SK-N-MC (cell line): ENCODE measurements around the gene TMEM135.
"Not testable (repeated sequence)": the region's sequence is repeated elsewhere in the genome, so short reads cannot be mapped to it uniquely, and the experiment has no call there.

Experiments
- DNase-seq: peaks from one replicate; pipeline ENCODE4 v3.0.0-alpha.2; 2011; ENCODE audit warnings: low read depth, low spot score
- H3K27ac ChIP-seq: fragments of 200-600 bp; sonication (generic); 2 replicates; pipeline ENCODE4 v1.5.1; 2016; ENCODE audit warnings: mixed run types
- H3K36me3 ChIP-seq: fragments of 200-600 bp; sonication (generic); 2 replicates; pipeline ENCODE4 v1.6.1; 2017; ENCODE audit warnings: antibody characterized with exemption, low read length, mixed read lengths; ENCODE audit not compliant: insufficient read depth
- H3K4me3 ChIP-seq: fragments of 200-600 bp; sonication (generic); 2 replicates; pipeline ENCODE4 v1.5.1; 2016
- H3K9ac ChIP-seq: fragments of 200-600 bp; sonication (generic); 2 replicates; pipeline ENCODE4 v1.8.0; 2017; ENCODE audit warnings: mixed run types, mixed read lengths; ENCODE audit not compliant: insufficient read length
- H3K9me3 ChIP-seq: fragments of 200-600 bp; sonication (generic); 2 replicates; pipeline ENCODE4 v1.6.1; 2017; ENCODE audit warnings: low read depth, mild to moderate bottlenecking, antibody characterized with exemption, low read length, moderate library complexity, mixed read lengths
- EZH2 ChIP-seq: fragments of 200-600 bp; sonication (generic); IDR thresholded peaks from one replicate; pipeline ENCODE4 v1.6.1; 2017; ENCODE audit warnings: antibody characterized with exemption
- FOXP2 ChIP-seq: optimal IDR thresholded peaks from 2 replicates; pipeline ENCODE3; 2011; ENCODE audit warnings: mild to moderate bottlenecking, moderate library complexity; ENCODE audit not compliant: insufficient read depth; ENCODE audit errors: extremely low read length, control extremely low read depth
- POLR2AphosphoS5 ChIP-seq: IDR thresholded peaks from 2 replicates; pipeline ENCODE4 v1.6.1; 2012; ENCODE audit warnings: mild to moderate bottlenecking, low read depth, low read length, borderline replicate concordance

Gene TMEM135

GRCh38 chr11:87037450-87038234 is at the start of gene TMEM135:
Gene TMEM135, plus strand, starts transcription at chr11:87037934. Its CDS starts 112 bp downstream, at chr11:87038046.
- peak within 1 kb of the TSS; percentile 71; the same call in 1 of the 2 replicates for H3K27ac ChIP-seq
- no peak for TF ChIP-seq FOXP2
- peak; percentile 84 for TF ChIP-seq POLR2AphosphoS5
- H3K9me3 ChIP-seq, result no peaks in the 10 kb centered on the region
- peak within 1 kb of the TSS; percentile 82 for H3K4me3 ChIP-seq
- peak within 1 kb of the TSS; percentile 80 for H3K9ac ChIP-seq
- no peak for DNase-seq
- peaks cover 19% of the 10 kb centered on the region for H3K36me3 ChIP-seq

- no peaks in the 10 kb centered on the region for H3K9me3 ChIP-seq
- DNase-seq, result no peak
- no peak overlapping the region for H3K4me3 ChIP-seq
- H3K9ac ChIP-seq, result no peak overlapping the region
- no peak overlapping the region for H3K27ac ChIP-seq
- TF ChIP-seq FOXP2 (no peak), EZH2 (no peak), POLR2AphosphoS5 (no peak)
- H3K36me3 ChIP-seq, result no peaks in the 10 kb centered on the region
Observed at GRCh38 chr11:86988351-86988881, 49.3 kb upstream of the TMEM135 start.

GRCh38 chr11:86990031-86990430 is 47.7 kb upstream of the TMEM135 start:
- Histone ChIP-seq H3K9ac (no peak overlapping the region), H3K36me3 (no peaks in the 10 kb centered on the region), H3K9me3 (no peaks in the 10 kb centered on the region), H3K27ac (no peak overlapping the region), H3K4me3 (no peak overlapping the region)
- TF ChIP-seq EZH2, result no peak
- no peak for TF ChIP-seq POLR2AphosphoS5
- TF ChIP-seq FOXP2, result no peak
- no peak for DNase-seq

GRCh38 chr11:86990515-86990914 is 47.2 kb upstream of the TMEM135 start:
- Histone ChIP-seq H3K27ac (peak overlapping the region; percentile 44; the same call in 1 of the 2 replicates), H3K9me3 (no peaks in the 10 kb centered on the region), H3K36me3 (no peaks in the 10 kb centered on the region), H3K9ac (no peak overlapping the region), H3K4me3 (no peak overlapping the region)
- peak; percentile 28 for DNase-seq
- TF ChIP-seq FOXP2 (no peak), POLR2AphosphoS5 (no peak), EZH2 (no peak)

DNA sequence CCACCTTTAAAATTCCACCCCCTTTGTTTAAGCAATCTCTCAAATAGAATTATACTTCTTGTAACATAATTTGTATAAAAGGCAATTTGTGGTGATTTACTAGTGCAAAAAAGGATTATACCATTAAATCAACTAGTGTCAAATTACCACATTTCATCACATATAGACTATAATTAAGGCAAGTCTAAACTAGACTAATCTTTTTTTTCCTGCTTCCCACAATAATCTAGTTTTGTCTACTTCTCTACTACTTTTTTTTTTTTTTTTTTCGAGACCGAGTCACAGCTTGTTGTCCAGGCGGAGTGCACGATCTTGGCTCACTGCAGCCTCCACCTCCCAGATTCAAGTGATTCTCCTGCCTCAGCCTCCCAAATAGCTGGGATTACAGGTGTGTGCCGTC is 46.4 kb upstream of the TMEM135 start:
- no peak overlapping the region for H3K9ac ChIP-seq
- DNase-seq, result no peak
- no peak overlapping the region for H3K4me3 ChIP-seq
- TF ChIP-seq FOXP2 (no peak), POLR2AphosphoS5 (no peak), EZH2 (no peak)
- no peaks in the 10 kb centered on the region for H3K36me3 ChIP-seq
- H3K9me3 ChIP-seq, result no peaks in the 10 kb centered on the region
- peak overlapping the region; percentile 44; the same call in 1 of the 2 replicates for H3K27ac ChIP-seq

DNA sequence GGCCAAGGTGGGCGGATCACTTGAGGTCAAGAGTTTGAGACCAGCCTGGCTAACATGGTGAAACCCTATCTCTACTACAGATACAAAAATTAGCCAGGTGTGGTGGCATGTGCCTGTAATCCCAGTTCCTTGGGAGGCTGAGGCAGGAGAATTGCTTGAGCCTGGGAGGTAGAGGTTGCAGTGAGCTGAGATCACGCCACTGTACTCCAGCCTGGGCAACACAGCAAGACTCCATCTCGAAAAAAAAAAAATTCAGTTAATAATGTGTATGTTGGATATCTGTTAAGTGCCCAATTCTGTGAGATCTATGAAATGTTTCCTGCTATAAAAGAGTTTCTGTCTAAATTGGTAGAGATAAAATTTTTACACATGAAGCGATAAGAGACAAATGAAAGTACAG is 45.4 kb upstream of the TMEM135 start:
- peak overlapping the region; percentile 75 for H3K27ac ChIP-seq
- not testable (repeated sequence) for H3K9me3 ChIP-seq, DNase-seq, H3K36me3 ChIP-seq
- H3K4me3 ChIP-seq, result peak overlapping the region; percentile 44; the same call in 1 of the 2 replicates
- peak overlapping the region; percentile 31 for H3K9ac ChIP-seq

- peak; percentile 26 for DNase-seq
- peak overlapping the region; percentile 44 for H3K4me3 ChIP-seq
- no peaks in the 10 kb centered on the region for H3K9me3 ChIP-seq
- TF ChIP-seq FOXP2 (no peak), POLR2AphosphoS5 (no peak), EZH2 (no peak)
- H3K27ac ChIP-seq, result peak overlapping the region; percentile 75
- H3K9ac ChIP-seq, result peak overlapping the region; percentile 31
- no peaks in the 10 kb centered on the region for H3K36me3 ChIP-seq
Observed at GRCh38 chr11:86993031-86993430, 44.7 kb upstream of the TMEM135 start.

DNA sequence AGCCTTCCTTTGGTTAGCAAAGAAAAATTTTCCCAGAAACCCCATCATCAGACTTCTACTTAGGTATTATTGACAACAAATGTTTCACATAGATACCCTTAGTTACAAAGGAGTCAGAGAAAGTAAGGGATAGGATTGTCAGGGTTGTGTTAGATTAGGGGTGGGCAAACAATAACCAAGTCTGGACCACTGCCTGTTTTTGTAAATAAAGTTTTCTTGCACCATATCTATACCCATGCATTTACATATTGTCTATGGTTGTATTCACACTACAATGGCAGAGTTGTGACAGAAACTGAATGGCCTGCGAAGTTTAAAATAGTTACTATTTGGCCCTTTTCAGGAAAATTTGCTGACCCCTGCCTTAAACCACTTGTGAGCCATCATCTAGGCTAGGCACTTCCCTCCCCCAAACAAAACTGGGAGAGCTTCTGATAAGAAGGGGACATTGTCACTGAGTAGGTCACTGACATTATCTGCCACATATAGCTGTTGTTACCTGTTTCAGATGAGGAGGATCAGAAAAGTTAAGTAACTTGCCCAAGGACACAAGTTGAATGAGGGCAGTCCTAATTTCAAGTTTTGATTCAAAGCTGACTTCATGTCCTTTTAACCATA is 40.7 kb upstream of the TMEM135 start:
- Histone ChIP-seq H3K27ac (no peak overlapping the region), H3K36me3 (no peaks in the 10 kb centered on the region), H3K4me3 (no peak overlapping the region), H3K9me3 (no peaks in the 10 kb centered on the region), H3K9ac (no peak overlapping the region)
- no peak for TF ChIP-seq EZH2
- TF ChIP-seq FOXP2, result no peak
- no peak for TF ChIP-seq POLR2AphosphoS5
- no peak for DNase-seq
